ENCODE measurements around the gene DIS3L. TPM values are rescaled to one million over a fixed set of nuclear protein-coding genes. Genes with fewer than 3 reads are reported as not detected.

DIS3L gene
- total RNA-seq, 2 experiments from 2014 or later = 23.6 to 24.3 TPM

GRCh38 chr15:66285533-66286280 is 7.7 kb upstream of the DIS3L start:
- POLR2A ChIA-PET = no interaction called here
- H3K27me3 Mint-ChIP-seq (ENCODE audit: low read depth) = peaks cover 3% of the 10 kb centered on the region
- no peaks in the 10 kb centered on the region for H3K36me3 Mint-ChIP-seq (ENCODE audit: low read depth)
- peaks cover 12% of the 10 kb centered on the region for H3K4me1 Mint-ChIP-seq (ENCODE audit: low read depth)
- H3K9me3 Mint-ChIP-seq (ENCODE audit: insufficient read depth) = no peaks in the 10 kb centered on the region
- DNase-seq (no peak), ATAC-seq (no peak)
- H3K4me3 Mint-ChIP-seq = no peak overlapping the region
- H3K27ac Mint-ChIP-seq = no peak overlapping the region
- CTCF ChIA-PET = no interaction called here

- Mint-ChIP-seq H3K27ac (no peak overlapping the region), H3K4me3 (no peak overlapping the region), H3K4me1 (ENCODE audit: low read depth) (peaks cover 28% of the 10 kb centered on the region), H3K9me3 (ENCODE audit: insufficient read depth) (no peaks in the 10 kb centered on the region), H3K27me3 (ENCODE audit: low read depth) (no peaks in the 10 kb centered on the region), H3K36me3 (ENCODE audit: low read depth) (no peaks in the 10 kb centered on the region)
- DNase-seq (no peak), ATAC-seq (no peak)
- ChIA-PET POLR2A (no interaction called here), CTCF (interaction anchor here (0.7 to 2.3 kb wide), 6 partner anchors 20 to 692 kb away, joined by 3 to 16 read pairs (median 3); partner anchors contain the start of gene SNAPC5)
Measured at GRCh38 chr15:66287461-66288057, 5.8 kb upstream of the DIS3L start.

- ChIA-PET POLR2A (interaction anchor here (0.6 kb wide), 1 partner anchor 481 kb away, joined by 3 read pairs; no protein-coding TSS in a partner anchor), CTCF (interaction anchor here (0.7 to 2.3 kb wide), 8 partner anchors 20 to 693 kb away, joined by 3 to 16 read pairs (median 3); partner anchors contain the start of gene SNAPC5)
- Mint-ChIP-seq H3K4me1 (ENCODE audit: low read depth) (peaks cover 30% of the 10 kb centered on the region), H3K27ac (no peak overlapping the region), H3K36me3 (ENCODE audit: low read depth) (no peaks in the 10 kb centered on the region), H3K4me3 (no peak overlapping the region), H3K9me3 (ENCODE audit: insufficient read depth) (no peaks in the 10 kb centered on the region), H3K27me3 (ENCODE audit: low read depth) (no peaks in the 10 kb centered on the region)
- ATAC-seq (no peak), DNase-seq (no peak)
Measured at GRCh38 chr15:66288093-66288492, 5.3 kb upstream of the DIS3L start.

- Mint-ChIP-seq H3K27me3 (ENCODE audit: low read depth) (no peaks in the 10 kb centered on the region), H3K36me3 (ENCODE audit: low read depth) (no peaks in the 10 kb centered on the region), H3K4me3 (no peak overlapping the region), H3K9me3 (ENCODE audit: insufficient read depth) (no peaks in the 10 kb centered on the region), H3K4me1 (ENCODE audit: low read depth) (peaks cover 30% of the 10 kb centered on the region), H3K27ac (no peak overlapping the region)
- ChIA-PET CTCF (interaction anchor here (0.7 to 2.3 kb wide), 6 partner anchors 20 to 210 kb away, joined by 3 to 16 read pairs (median 3); partner anchors contain the start of gene SNAPC5), POLR2A (interaction anchor here (0.6 kb wide), 2 partner anchors 482 to 704 kb away, joined by 3 read pairs; no protein-coding TSS in a partner anchor)
- no peak for DNase-seq
- no peak for ATAC-seq
Measured at GRCh38 chr15:66288551-66289185, 4.7 kb upstream of the DIS3L start.

DNA sequence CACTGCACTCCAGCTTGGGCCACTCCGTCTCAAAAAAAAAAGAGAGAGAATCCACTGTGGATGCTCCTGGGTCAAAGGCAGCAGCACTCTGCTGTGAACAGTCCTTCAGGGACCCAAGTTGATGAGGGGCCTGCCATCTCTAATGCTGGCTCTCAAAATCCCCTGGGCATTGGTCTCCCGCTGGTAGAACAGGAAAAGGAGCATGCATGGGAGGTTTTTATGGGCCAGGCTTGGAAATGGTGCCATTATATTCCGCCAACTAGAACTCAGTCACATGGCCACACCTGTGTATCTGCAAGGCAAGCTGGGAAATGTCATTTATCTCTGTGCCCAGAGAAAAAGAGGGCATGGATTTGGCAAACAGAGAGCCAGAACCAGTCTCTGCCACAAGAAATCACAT is 3.4 kb upstream of the DIS3L start:
- no peak overlapping the region for H3K4me3 Mint-ChIP-seq
- POLR2A ChIA-PET = interaction anchor here (1.0 kb wide), 1 partner anchor 215 kb away, joined by 3 read pairs; the partner anchor contains the start of gene ZWILCH
- H3K27ac Mint-ChIP-seq = no peak overlapping the region
- ATAC-seq = no peak
- H3K36me3 Mint-ChIP-seq (ENCODE audit: low read depth) = peaks cover 2% of the 10 kb centered on the region
- H3K4me1 Mint-ChIP-seq (ENCODE audit: low read depth) = peaks cover 40% of the 10 kb centered on the region
- no peaks in the 10 kb centered on the region for H3K9me3 Mint-ChIP-seq (ENCODE audit: insufficient read depth)
- DNase-seq = no peak
- no peaks in the 10 kb centered on the region for H3K27me3 Mint-ChIP-seq (ENCODE audit: low read depth)
- CTCF ChIA-PET = interaction anchor here (5.3 kb wide), 1 partner anchor 208 kb away, joined by 53 read pairs; the partner anchor contains the start of gene SNAPC5

DNA sequence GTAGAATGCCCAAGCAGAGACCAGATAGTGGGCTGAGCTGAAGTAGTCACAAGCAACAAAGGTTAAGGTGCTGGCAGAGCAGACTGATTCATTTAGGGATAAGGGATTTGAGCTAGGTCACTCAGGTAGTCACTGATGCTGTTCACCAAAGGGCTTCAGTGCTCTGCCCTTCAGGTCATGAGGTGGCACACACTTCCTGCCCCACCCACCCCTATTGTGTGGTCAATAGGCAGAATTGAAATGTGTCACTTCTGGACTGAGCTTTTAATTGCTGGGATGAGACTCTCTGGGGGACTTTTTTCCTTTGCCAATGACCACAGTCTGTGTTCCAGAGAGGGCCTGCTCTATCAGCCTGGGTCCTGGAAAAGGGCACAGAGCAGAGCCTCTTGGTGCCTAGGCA is 2.9 kb upstream of the DIS3L start:
- DNase-seq (peak; percentile 28), ATAC-seq (no peak)
- H3K27me3 Mint-ChIP-seq (ENCODE audit: low read depth) = no peaks in the 10 kb centered on the region
- H3K9me3 Mint-ChIP-seq (ENCODE audit: insufficient read depth) = no peaks in the 10 kb centered on the region
- CTCF ChIA-PET = interaction anchor here (1.0 to 5.3 kb wide), 2 partner anchors 40 to 207 kb away, joined by 3 to 53 read pairs; partner anchors contain the start of gene SNAPC5
- POLR2A ChIA-PET = interaction anchor here (1.0 kb wide), 1 partner anchor 215 kb away, joined by 3 read pairs; the partner anchor contains the start of gene ZWILCH
- H3K4me1 Mint-ChIP-seq (ENCODE audit: low read depth) = peaks cover 43% of the 10 kb centered on the region
- peaks cover 2% of the 10 kb centered on the region for H3K36me3 Mint-ChIP-seq (ENCODE audit: low read depth)
- H3K4me3 Mint-ChIP-seq = no peak overlapping the region
- H3K27ac Mint-ChIP-seq = no peak overlapping the region

DNA sequence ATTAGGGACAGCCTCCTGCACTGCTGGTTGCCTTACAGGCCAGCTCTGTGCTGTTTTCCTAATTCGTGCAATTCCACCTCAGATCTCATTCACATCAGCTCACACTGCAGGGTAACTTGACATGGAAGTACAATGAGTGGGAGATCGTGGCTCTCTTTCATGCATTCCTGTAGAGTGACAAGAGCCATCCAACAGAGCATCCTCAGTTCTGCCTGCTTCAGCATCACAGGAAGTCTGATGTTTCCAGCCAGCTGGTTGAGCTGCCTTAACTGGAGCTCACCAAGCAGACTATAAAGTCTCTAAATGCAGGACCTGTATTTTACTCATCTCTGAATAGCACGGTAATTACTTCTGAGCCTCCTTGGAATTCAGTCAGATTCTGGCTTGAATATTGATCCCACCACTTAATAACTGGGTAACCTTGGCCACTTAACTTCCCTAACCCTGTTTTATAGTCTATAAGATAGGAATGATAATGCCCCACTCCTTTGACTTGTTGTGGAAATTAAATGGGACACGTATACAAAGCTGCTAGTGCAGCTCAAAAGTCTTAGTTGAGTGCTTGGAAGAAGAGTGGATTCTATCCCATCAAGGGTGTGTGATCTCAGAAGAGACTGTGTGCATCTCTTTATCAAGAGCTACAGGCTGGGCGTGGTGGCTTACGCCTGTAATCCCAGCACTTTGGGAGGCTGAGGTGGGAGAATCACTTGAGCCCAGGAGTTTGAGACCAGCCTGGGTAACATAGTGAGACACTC is 1.4 kb upstream of the DIS3L start:
- Mint-ChIP-seq H3K27me3 (ENCODE audit: low read depth) (no peaks in the 10 kb centered on the region), H3K27ac (peak overlapping the region; percentile 84), H3K36me3 (ENCODE audit: low read depth) (peaks cover 12% of the 10 kb centered on the region), H3K9me3 (ENCODE audit: insufficient read depth) (no peaks in the 10 kb centered on the region), H3K4me3 (peak overlapping the region; percentile 80), H3K4me1 (ENCODE audit: low read depth) (peaks cover 52% of the 10 kb centered on the region)
- ATAC-seq = no peak
- POLR2A ChIA-PET = interaction anchor here (0.6 to 0.8 kb wide), 2 partner anchors 10 to 780 kb away, joined by 3 to 4 read pairs; no protein-coding TSS in a partner anchor
- no peak for DNase-seq
- CTCF ChIA-PET = interaction anchor here (0.6 to 5.3 kb wide), 6 partner anchors 12 to 206 kb away, joined by 3 to 53 read pairs (median 4); partner anchors contain the start of genes MEGF11 and SNAPC5

- no peak for DNase-seq
- peaks cover 50% of the 10 kb centered on the region for H3K4me1 Mint-ChIP-seq (ENCODE audit: low read depth)
- POLR2A ChIA-PET = interaction anchor here (2.0 kb wide), 1 partner anchor 206 kb away, joined by 7 read pairs; no protein-coding TSS in a partner anchor
- CTCF ChIA-PET = interaction anchor here (1.4 to 5.3 kb wide), 4 partner anchors 11 to 205 kb away, joined by 3 to 53 read pairs (median 4); partner anchors contain the start of gene SNAPC5
- H3K27ac Mint-ChIP-seq = peak overlapping the region; percentile 84
- H3K36me3 Mint-ChIP-seq (ENCODE audit: low read depth) = peaks cover 16% of the 10 kb centered on the region
- ATAC-seq = no peak
- H3K27me3 Mint-ChIP-seq (ENCODE audit: low read depth) = no peaks in the 10 kb centered on the region
- peak overlapping the region; percentile 80 for H3K4me3 Mint-ChIP-seq
- no peaks in the 10 kb centered on the region for H3K9me3 Mint-ChIP-seq (ENCODE audit: insufficient read depth)
Measured at GRCh38 chr15:66292571-66293418, 573 bp upstream of the DIS3L start.

- peaks cover 20% of the 10 kb centered on the region for H3K36me3 Mint-ChIP-seq (ENCODE audit: low read depth)
- no peaks in the 10 kb centered on the region for H3K9me3 Mint-ChIP-seq (ENCODE audit: insufficient read depth)
- peak; percentile 3 for ATAC-seq
- peaks cover 50% of the 10 kb centered on the region for H3K4me1 Mint-ChIP-seq (ENCODE audit: low read depth)
- H3K4me3 Mint-ChIP-seq = peak overlapping the region; percentile 84
- H3K27me3 Mint-ChIP-seq (ENCODE audit: low read depth) = no peaks in the 10 kb centered on the region
- ChIA-PET POLR2A (interaction anchor here (0.6 to 2.0 kb wide), 4 partner anchors 178 to 211 kb away, joined by 3 to 9 read pairs (median 5); partner anchors contain the start of gene ZWILCH), CTCF (interaction anchor here (1.0 to 5.3 kb wide), 5 partner anchors 43 to 211 kb away, joined by 3 to 53 read pairs (median 4); partner anchors contain the start of genes MAP2K1, SNAPC5 and ZWILCH)
- peak; percentile 66 for DNase-seq
- H3K27ac Mint-ChIP-seq = peak overlapping the region; percentile 90
Measured at GRCh38 chr15:66294157-66294931, 976 bp downstream of the DIS3L start.
